Skin epidermis (tissue), 12 donors: Measurements from ENCODE around the gene FOXR1.
"Not testable (repeated sequence)": the region's sequence is repeated elsewhere in the genome, so short reads cannot be mapped to it uniquely, and the experiment has no call there.

ENCODE experiments used
- H3K27ac ChIP-seq, 21 experiments: fragments of 200-600 bp; sonication (generic) in 11 of 21; one replicate each; pipeline ENCODE4 v1.5.0; 2020; ENCODE audit warnings: mild to moderate bottlenecking in 3 of 21, inconsistent platforms in 2 of 21, moderate library complexity in 2 of 21
- H3K4me3 ChIP-seq, 7 experiments: fragments of 200-600 bp; sonication (generic) in 2 of 7; one replicate each; pipeline ENCODE4 v1.5.0; 2020; ENCODE audit warnings: inconsistent platforms in 2 of 7, mild to moderate bottlenecking in 2 of 7, moderate library complexity in 1 of 7

Gene FOXR1

GRCh38 chr11:118939404-118939915 is 32.1 kb upstream of the FOXR1 start:
- no peak overlapping the region for H3K27ac ChIP-seq

GRCh38 chr11:118939953-118940598 is 31.5 kb upstream of the FOXR1 start:
- no peak overlapping the region for H3K27ac ChIP-seq

More at GRCh38 chr11:118939404-118939915, 32.1 kb upstream of the FOXR1 start:
- no peak overlapping the region for H3K4me3 ChIP-seq

GRCh38 chr11:118947091-118947490 is 24.5 kb upstream of the FOXR1 start:
- H3K27ac ChIP-seq, result no peak overlapping the region
- H3K4me3 ChIP-seq, result no peak overlapping the region

More at GRCh38 chr11:118939953-118940598, 31.5 kb upstream of the FOXR1 start:
- H3K4me3 ChIP-seq, result no peak overlapping the region

- Histone ChIP-seq H3K4me3 (no peak overlapping the region), H3K27ac (no peak overlapping the region)
These were observed 23.6 kb upstream of the FOXR1 start for GRCh38 chr11:118948000-118948399.

GRCh38 chr11:118953265-118953664 is 18.3 kb upstream of the FOXR1 start:
- Histone ChIP-seq H3K27ac (no peak overlapping the region), H3K4me3 (no peak overlapping the region)

GRCh38 chr11:118953976-118954375 is 17.6 kb upstream of the FOXR1 start:
- H3K27ac ChIP-seq, H3K4me3 ChIP-seq: not testable (repeated sequence)

GRCh38 chr11:118956094-118956846 is 15.3 kb upstream of the FOXR1 start, which contains the start of gene UPK2:
TSS of gene UPK2 (plus strand) at chr11:118956298. CDS start at chr11:118956351, 53 bp downstream.
- no peak within 1 kb of the TSS for H3K4me3 ChIP-seq
- no peak within 1 kb of the TSS for H3K27ac ChIP-seq

GRCh38 chr11:118956847-118957469 is 14.6 kb upstream of the FOXR1 start:
- Histone ChIP-seq H3K27ac (no peak overlapping the region), H3K4me3 (no peak overlapping the region)

GRCh38 chr11:118957549-118957948 is 14.0 kb upstream of the FOXR1 start:
- Histone ChIP-seq H3K27ac (no peak overlapping the region), H3K4me3 (no peak overlapping the region)

- H3K4me3 ChIP-seq, result no peak overlapping the region
- no peak overlapping the region for H3K27ac ChIP-seq
These were observed 13.6 kb upstream of the FOXR1 start for GRCh38 chr11:118957968-118958367.

GRCh38 chr11:118958577-118958976 is 13.0 kb upstream of the FOXR1 start:
- Histone ChIP-seq H3K4me3 (no peak overlapping the region), H3K27ac (no peak overlapping the region)

- Histone ChIP-seq H3K4me3 (no peak overlapping the region), H3K27ac (no peak overlapping the region)
These were observed 10.4 kb upstream of the FOXR1 start for GRCh38 chr11:118961189-118961588.

- no peak overlapping the region for H3K4me3 ChIP-seq
- H3K27ac ChIP-seq, result no peak overlapping the region
These were observed 10.0 kb upstream of the FOXR1 start for GRCh38 chr11:118961591-118961990.

GRCh38 chr11:118969508-118969907 is 2.1 kb upstream of the FOXR1 start:
- not testable (repeated sequence) for H3K27ac ChIP-seq, H3K4me3 ChIP-seq

- Histone ChIP-seq H3K27ac (no peak overlapping the region), H3K4me3 (no peak overlapping the region)
These were observed 2.4 kb downstream of the FOXR1 start for GRCh38 chr11:118973985-118974384.

- Histone ChIP-seq H3K27ac (no peak overlapping the region), H3K4me3 (no peak overlapping the region)
These were observed 4.5 kb downstream of the FOXR1 start for GRCh38 chr11:118975771-118976709.

- Histone ChIP-seq H3K27ac (no peak overlapping the region), H3K4me3 (no peak overlapping the region)
These were observed 7.9 kb downstream of the FOXR1 start for GRCh38 chr11:118979434-118979833.

- H3K4me3 ChIP-seq, result peak overlapping the region in 1 of 7 experiments; percentile 12
- H3K27ac ChIP-seq, result no peak overlapping the region
These were observed 8.8 kb downstream of the FOXR1 start for GRCh38 chr11:118980191-118980881.

- H3K27ac ChIP-seq, H3K4me3 ChIP-seq: not testable (repeated sequence)
These were observed 12.8 kb downstream of the FOXR1 start for GRCh38 chr11:118984337-118984736.
